Type B pancreatic cell (in vitro differentiated cells): ENCODE results near the gene C1orf52. TPM values are rescaled to one million over a fixed set of nuclear protein-coding genes. Genes with fewer than 3 reads are reported as not detected.

Experiments used
- DNase-seq: peaks from one replicate; pipeline ENCODE4 v3.0.0; 2021; ENCODE audit warnings: mixed read lengths; ENCODE audit not compliant: unreplicated experiment; ENCODE audit errors: extremely low spot score
- H3K27ac Mint-ChIP-seq: 2 replicates; pipeline ENCODE4 v1.8.0; 2021; ENCODE audit warnings: mild to moderate bottlenecking, mixed read lengths
- H3K27me3 Mint-ChIP-seq: 2 replicates; pipeline ENCODE4 v1.8.0; 2021; ENCODE audit warnings: mixed read lengths
- H3K36me3 Mint-ChIP-seq: 2 replicates; pipeline ENCODE4 v1.8.0; 2021; ENCODE audit warnings: mixed read lengths
- H3K4me1 Mint-ChIP-seq: one replicate; pipeline ENCODE4 v1.8.0; 2021; ENCODE audit warnings: mixed read lengths; ENCODE audit not compliant: unreplicated experiment
- H3K4me3 Mint-ChIP-seq: 2 replicates; pipeline ENCODE4 v1.8.0; 2021; ENCODE audit warnings: mild to moderate bottlenecking, mixed read lengths
- H3K9me3 Mint-ChIP-seq: 2 replicates; pipeline ENCODE4 v1.8.0; 2021; ENCODE audit warnings: mixed read lengths
- CTCF ChIP-seq: fragments of 200-600 bp; sonication (generic); conservative IDR thresholded peaks from 2 replicates; pipeline ENCODE4 v1.5.0; 2021; ENCODE audit warnings: antibody characterized with exemption, mild to moderate bottlenecking
- total RNA-seq: library from RNA; stranded (reverse); gene quantifications from 2 replicates; pipeline ENCODE4 v1.2.1, GENCODE V29; 2021; ENCODE audit warnings: low replicate concordance

The C1orf52 gene
- total RNA-seq, 1 donor from 2014 or later: 31.2 TPM

GRCh38 chr1:85243372-85243771 lies 16.1 kb downstream of the C1orf52 start:
- no peaks in the 10 kb centered on the region for H3K27me3 Mint-ChIP-seq
- H3K36me3 Mint-ChIP-seq: no peaks in the 10 kb centered on the region
- H3K4me1 Mint-ChIP-seq: peaks cover 40% of the 10 kb centered on the region
- DNase-seq: no peak
- H3K9me3 Mint-ChIP-seq: no peaks in the 10 kb centered on the region
- peak; percentile 28 for TF ChIP-seq CTCF
- no peak overlapping the region for H3K4me3 Mint-ChIP-seq
- peak overlapping the region; percentile 29 for H3K27ac Mint-ChIP-seq

GRCh38 chr1:85240643-85241042 lies 18.8 kb downstream of the C1orf52 start:
- H3K4me3 Mint-ChIP-seq: no peak overlapping the region
- H3K36me3 Mint-ChIP-seq: no peaks in the 10 kb centered on the region
- no peaks in the 10 kb centered on the region for H3K9me3 Mint-ChIP-seq
- H3K4me1 Mint-ChIP-seq: peaks cover 40% of the 10 kb centered on the region
- no peak for DNase-seq
- H3K27me3 Mint-ChIP-seq: no peaks in the 10 kb centered on the region
- no peak for TF ChIP-seq CTCF
- H3K27ac Mint-ChIP-seq: peak overlapping the region; percentile 23

GRCh38 chr1:85240174-85240601 lies 19.3 kb downstream of the C1orf52 start:
- no peak for TF ChIP-seq CTCF
- no peak overlapping the region for H3K4me3 Mint-ChIP-seq
- peaks cover 35% of the 10 kb centered on the region for H3K4me1 Mint-ChIP-seq
- DNase-seq: no peak
- no peaks in the 10 kb centered on the region for H3K36me3 Mint-ChIP-seq
- H3K27me3 Mint-ChIP-seq: no peaks in the 10 kb centered on the region
- peak overlapping the region; percentile 23 for H3K27ac Mint-ChIP-seq
- H3K9me3 Mint-ChIP-seq: no peaks in the 10 kb centered on the region

- Mint-ChIP-seq H3K9me3 (no peaks in the 10 kb centered on the region), H3K4me3 (no peak overlapping the region), H3K4me1 (peaks cover 18% of the 10 kb centered on the region), H3K36me3 (no peaks in the 10 kb centered on the region), H3K27ac (no peak overlapping the region), H3K27me3 (no peaks in the 10 kb centered on the region)
- no peak for DNase-seq
- TF ChIP-seq CTCF: no peak
Measured at GRCh38 chr1:85237613-85238012, 21.8 kb downstream of the C1orf52 start.

- TF ChIP-seq CTCF: peak; percentile 51
- Mint-ChIP-seq H3K27me3 (no peaks in the 10 kb centered on the region), H3K9me3 (peaks cover 4% of the 10 kb centered on the region), H3K4me1 (peaks cover 20% of the 10 kb centered on the region), H3K4me3 (no peak overlapping the region), H3K27ac (no peak overlapping the region), H3K36me3 (no peaks in the 10 kb centered on the region)
- no peak for DNase-seq
Measured at GRCh38 chr1:85230305-85230977, 29.0 kb downstream of the C1orf52 start.
